ENCODE results near the gene GPC6. TPM values are rescaled to one million over a fixed set of nuclear protein-coding genes. Genes with fewer than 3 reads are reported as not detected.

The GPC6 gene
- total and polyA plus RNA-seq, 12 donors = 0.15 to 5.4 (median 2.5) TPM

GRCh38 chr13:93338906-93339305 is 112.3 kb downstream of the GPC6 start:
- DNase-seq (no peak), ATAC-seq (no peak)
- no peaks in the 10 kb centered on the region for H3K27me3 ChIP-seq
- TF ChIP-seq, protein P1, sequence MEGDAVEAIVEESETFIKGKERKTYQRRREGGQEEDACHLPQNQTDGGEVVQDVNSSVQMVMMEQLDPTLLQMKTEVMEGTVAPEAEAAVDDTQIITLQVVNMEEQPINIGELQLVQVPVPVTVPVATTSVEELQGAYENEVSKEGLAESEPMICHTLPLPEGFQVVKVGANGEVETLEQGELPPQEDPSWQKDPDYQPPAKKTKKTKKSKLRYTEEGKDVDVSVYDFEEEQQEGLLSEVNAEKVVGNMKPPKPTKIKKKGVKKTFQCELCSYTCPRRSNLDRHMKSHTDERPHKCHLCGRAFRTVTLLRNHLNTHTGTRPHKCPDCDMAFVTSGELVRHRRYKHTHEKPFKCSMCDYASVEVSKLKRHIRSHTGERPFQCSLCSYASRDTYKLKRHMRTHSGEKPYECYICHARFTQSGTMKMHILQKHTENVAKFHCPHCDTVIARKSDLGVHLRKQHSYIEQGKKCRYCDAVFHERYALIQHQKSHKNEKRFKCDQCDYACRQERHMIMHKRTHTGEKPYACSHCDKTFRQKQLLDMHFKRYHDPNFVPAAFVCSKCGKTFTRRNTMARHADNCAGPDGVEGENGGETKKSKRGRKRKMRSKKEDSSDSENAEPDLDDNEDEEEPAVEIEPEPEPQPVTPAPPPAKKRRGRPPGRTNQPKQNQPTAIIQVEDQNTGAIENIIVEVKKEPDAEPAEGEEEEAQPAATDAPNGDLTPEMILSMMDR (IDR thresholded peaks at IDR 0.05) = no peak
- 40 to 56% methylated on average over 2 of the region's 2 CpGs for WGBS, 2 donors
- peaks cover 0 to 34% (median 0%) of the 10 kb centered on the region in 11 donors for H3K9me3 ChIP-seq
- H3K36me3 ChIP-seq = no peaks in the 10 kb centered on the region
- no peak overlapping the region for H3K27ac ChIP-seq
- intact Hi-C loops (cut with DNase I) = no loop called here
- H3K4me1 ChIP-seq = no peaks in the 10 kb centered on the region
- H3K4me3 ChIP-seq = no peak overlapping the region

- intact Hi-C loops (cut with DNase I) = no loop called here
- Histone ChIP-seq H3K4me3 (no peak overlapping the region), H3K27ac (no peak overlapping the region), H3K36me3 (no peaks in the 10 kb centered on the region), H3K27me3 (no peaks in the 10 kb centered on the region), H3K4me1 (no peaks in the 10 kb centered on the region), H3K9me3 (peaks cover 0 to 34% (median 0%) of the 10 kb centered on the region in 11 donors)
- DNase-seq (no peak), ATAC-seq (no peak)
- TF ChIP-seq, protein P1 (IDR thresholded peaks at IDR 0.05) = no peak
- WGBS, 2 donors = 88 to 91% methylated on average over 4 of the region's 4 CpGs
Observed at GRCh38 chr13:93339550-93339949, 112.9 kb downstream of the GPC6 start.

DNA sequence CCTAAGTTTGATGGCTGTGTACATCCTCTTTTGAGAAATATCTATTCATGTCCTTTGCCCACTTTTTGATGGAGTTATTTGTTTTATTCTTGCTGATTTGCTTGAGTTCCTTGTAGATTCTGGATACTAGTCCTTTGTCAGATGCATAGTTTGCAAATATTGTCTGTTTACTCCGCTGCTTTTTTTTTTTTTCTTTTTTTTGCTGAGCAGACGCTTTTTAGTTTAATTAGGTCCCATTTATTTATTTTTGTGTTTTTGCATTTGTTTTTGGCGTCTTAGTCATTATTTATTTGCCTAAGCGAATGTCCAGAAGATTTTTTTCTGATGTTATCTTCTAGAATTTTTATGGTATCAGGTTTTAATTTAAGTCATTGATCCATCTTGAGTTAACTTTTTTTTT is 114.9 kb downstream of the GPC6 start:
- Histone ChIP-seq H3K9me3 (peaks cover 0 to 25% (median 0%) of the 10 kb centered on the region in 11 donors), H3K27me3 (no peaks in the 10 kb centered on the region), H3K36me3 (no peaks in the 10 kb centered on the region), H3K4me3 (no peak overlapping the region), H3K27ac (no peak overlapping the region), H3K4me1 (no peaks in the 10 kb centered on the region)
- no peak for ATAC-seq
- intact Hi-C loops (cut with DNase I) = no loop called here
- TF ChIP-seq, protein P1 (IDR thresholded peaks at IDR 0.05) = no peak
- 84 to 91% methylated on average over 4 of the region's 4 CpGs for WGBS, 2 donors
- no peak for DNase-seq

DNA sequence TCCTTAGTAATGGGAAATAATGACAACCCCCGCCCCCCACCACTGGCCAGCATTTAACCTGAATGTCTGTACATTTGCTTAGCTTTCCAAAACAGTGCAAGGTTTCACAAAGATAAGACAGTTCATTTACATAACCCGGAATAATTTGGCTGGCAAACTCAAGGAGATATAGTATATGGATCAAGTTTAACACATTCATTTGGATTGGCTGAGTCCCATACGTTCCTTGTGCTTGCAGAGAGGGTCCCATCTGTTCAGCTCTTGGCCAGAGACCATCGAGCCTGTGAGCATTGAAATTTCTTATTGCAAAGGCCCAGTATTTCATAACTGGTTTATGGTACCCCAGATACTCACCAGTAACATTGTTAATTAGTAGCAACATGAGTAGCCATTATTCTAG is 116.5 kb downstream of the GPC6 start:
- peaks cover 0 to 25% (median 0%) of the 10 kb centered on the region in 11 donors for H3K9me3 ChIP-seq
- TF ChIP-seq, protein P1 (IDR thresholded peaks at IDR 0.05) = no peak
- intact Hi-C loops (cut with DNase I) = no loop called here
- no peaks in the 10 kb centered on the region for H3K4me1 ChIP-seq
- no peak overlapping the region for H3K4me3 ChIP-seq
- DNase-seq (no peak), ATAC-seq (no peak)
- H3K36me3 ChIP-seq = no peaks in the 10 kb centered on the region
- no peak overlapping the region for H3K27ac ChIP-seq
- no peaks in the 10 kb centered on the region for H3K27me3 ChIP-seq
- WGBS, 2 donors = 70 to 75% methylated on average over 4 of the region's 4 CpGs

Data from heart right ventricle (tissue), 16 donors.